OCI-LY1 (cell line): ENCODE measurements around the gene MUCL1.

Source experiments
- H2AFZ ChIP-seq: fragments of 200-600 bp; sonication (generic), shearing (Covaris generic); 2 replicates; pipeline ENCODE4 v1.6.0; 2014; ENCODE audit warnings: antibody characterized with exemption, mild to moderate bottlenecking, low read length
- H3F3A ChIP-seq: fragments of 200-600 bp; sonication (generic), shearing (Covaris generic); 2 replicates; pipeline ENCODE4 v1.6.0; 2014; ENCODE audit warnings: mild to moderate bottlenecking, antibody characterized with exemption, low read length, moderate library complexity; ENCODE audit not compliant: insufficient read depth
- H3K27ac ChIP-seq: fragments of 200-600 bp; sonication (generic); 2 replicates; pipeline ENCODE4 v1.5.1; 2014; ENCODE audit warnings: low read length, mixed run types, mild to moderate bottlenecking, low read depth; ENCODE audit not compliant: poor library complexity, severe bottlenecking
- H3K27me3 ChIP-seq: fragments of 200-600 bp; sonication (generic); 2 replicates; pipeline ENCODE4 v1.6.0; 2014; ENCODE audit warnings: antibody characterized with exemption, mild to moderate bottlenecking, low read length, moderate library complexity; ENCODE audit not compliant: insufficient read depth
- H3K36me3 ChIP-seq: fragments of 200-600 bp; sonication (generic); 2 replicates; pipeline ENCODE4 v1.6.1; 2014; ENCODE audit warnings: mild to moderate bottlenecking, antibody characterized with exemption, low read length, moderate library complexity, mixed read lengths; ENCODE audit not compliant: insufficient read depth
- H3K4me1 ChIP-seq: fragments of 200-600 bp; sonication (generic); 2 replicates; pipeline ENCODE4 v1.5.1; 2014; ENCODE audit warnings: mild to moderate bottlenecking, low read length, moderate library complexity; ENCODE audit not compliant: insufficient read depth, severe bottlenecking
- H3K4me2 ChIP-seq: fragments of 200-600 bp; sonication (generic), shearing (Covaris generic); 2 replicates; pipeline ENCODE4 v1.6.1; 2014; ENCODE audit warnings: low read length
- H3K4me3 ChIP-seq: fragments of 200-600 bp; sonication (generic); 2 replicates; pipeline ENCODE4 v1.5.1; 2014; ENCODE audit warnings: low read length, low read depth, mild to moderate bottlenecking, mixed read lengths; ENCODE audit not compliant: poor library complexity, severe bottlenecking
- H3K79me2 ChIP-seq: fragments of 200-600 bp; shearing (Covaris generic); 2 replicates; pipeline ENCODE4 v1.6.1; 2016; ENCODE audit warnings: mixed run types, low read length, mixed read lengths; ENCODE audit not compliant: insufficient read depth
- H3K9ac ChIP-seq: fragments of 200-600 bp; sonication (generic), shearing (Covaris generic); 2 replicates; pipeline ENCODE4 v1.6.1; 2014; ENCODE audit warnings: mild to moderate bottlenecking, low read length, mixed read lengths
- H3K9me2 ChIP-seq: fragments of 200-600 bp; sonication (generic), shearing (Covaris generic); 2 replicates; pipeline ENCODE4 v1.6.1; 2014; ENCODE audit warnings: low read depth, mild to moderate bottlenecking, low read length, mixed read lengths
- H3K9me3 ChIP-seq: fragments of 200-600 bp; shearing (Covaris generic); 2 replicates; pipeline ENCODE4 v1.6.1; 2014; ENCODE audit warnings: low read length, mixed read lengths
- H4K20me1 ChIP-seq: fragments of 200-600 bp; sonication (generic), shearing (Covaris generic); 2 replicates; pipeline ENCODE4 v1.6.0; 2016; ENCODE audit warnings: mild to moderate bottlenecking, low read length; ENCODE audit not compliant: insufficient read depth
- CTCF ChIP-seq: fragments of 200-600 bp; sonication (generic), shearing (Covaris generic); IDR thresholded peaks from 2 replicates; pipeline ENCODE4 v1.5.1; 2017; ENCODE audit warnings: mild to moderate bottlenecking, antibody characterized with exemption, low read length, moderate library complexity, mixed read lengths
- EZH2 ChIP-seq: fragments of 200-600 bp; sonication (generic), shearing (Covaris generic); IDR thresholded peaks from 2 replicates; pipeline ENCODE4 v1.8.0; 2017; ENCODE audit warnings: borderline replicate concordance, mixed run types, mild to moderate bottlenecking, antibody characterized with exemption, low read length, moderate library complexity, mixed read lengths

MUCL1 gene

GRCh38 chr12:54830199-54830598 lies 24.1 kb upstream of the MUCL1 start:
- no peaks in the 10 kb centered on the region for H3K27me3 ChIP-seq
- no peak overlapping the region for H3K9ac ChIP-seq
- no peaks in the 10 kb centered on the region for H3K9me2 ChIP-seq
- no peaks in the 10 kb centered on the region for H3F3A ChIP-seq
- H3K4me3 ChIP-seq: no peak overlapping the region
- H4K20me1 ChIP-seq: no peaks in the 10 kb centered on the region
- no peaks in the 10 kb centered on the region for H3K9me3 ChIP-seq
- no peak overlapping the region for H2AFZ ChIP-seq
- no peaks in the 10 kb centered on the region for H3K4me1 ChIP-seq
- no peaks in the 10 kb centered on the region for H3K79me2 ChIP-seq
- H3K4me2 ChIP-seq: no peak overlapping the region
- no peak for TF ChIP-seq EZH2
- TF ChIP-seq CTCF: no peak
- H3K36me3 ChIP-seq: no peaks in the 10 kb centered on the region
- H3K27ac ChIP-seq: no peak overlapping the region

- Histone ChIP-seq H3K79me2 (no peaks in the 10 kb centered on the region), H3K9me3 (no peaks in the 10 kb centered on the region), H3K27ac (no peak overlapping the region), H2AFZ (no peak overlapping the region), H3K27me3 (no peaks in the 10 kb centered on the region), H3F3A (no peaks in the 10 kb centered on the region), H4K20me1 (no peaks in the 10 kb centered on the region), H3K4me3 (no peak overlapping the region), H3K9me2 (no peaks in the 10 kb centered on the region), H3K9ac (no peak overlapping the region), H3K36me3 (no peaks in the 10 kb centered on the region), H3K4me2 (no peak overlapping the region), H3K4me1 (no peaks in the 10 kb centered on the region)
- TF ChIP-seq EZH2 (no peak), CTCF (no peak)
Measured at GRCh38 chr12:54831631-54832030, 22.7 kb upstream of the MUCL1 start.

DNA sequence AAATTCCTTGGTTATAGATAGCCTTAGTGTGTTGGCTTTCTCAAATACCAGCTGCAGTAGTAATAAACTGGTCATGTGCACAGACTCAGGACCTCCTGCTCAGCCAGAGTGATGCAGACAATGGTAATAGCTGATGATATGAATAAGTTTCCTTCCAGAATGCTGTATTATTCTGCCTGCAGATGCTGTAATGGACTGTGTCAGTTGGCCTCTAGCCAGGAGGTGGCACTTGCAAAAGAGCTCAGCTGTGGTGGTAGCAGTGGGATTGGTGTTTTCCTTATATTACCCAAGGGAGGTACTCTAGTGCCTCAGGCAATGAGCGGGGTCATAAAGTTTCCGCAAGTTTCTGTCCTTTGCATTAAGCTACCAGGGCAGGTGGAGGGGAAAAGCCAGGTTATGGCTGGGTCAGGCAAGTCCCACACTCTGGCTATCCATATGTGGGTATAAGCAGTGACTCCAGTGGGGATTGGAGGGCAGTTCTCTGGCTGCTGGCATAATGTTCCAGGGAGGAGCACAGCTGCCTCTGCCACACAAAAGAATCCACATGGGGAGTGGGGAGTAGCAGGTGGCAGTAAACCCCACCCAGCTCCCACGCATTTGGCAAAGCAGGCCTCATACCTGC lies 14.0 kb upstream of the MUCL1 start:
- H3K9ac ChIP-seq: no peak overlapping the region
- no peak overlapping the region for H3K4me3 ChIP-seq
- H3K4me2 ChIP-seq: no peak overlapping the region
- no peaks in the 10 kb centered on the region for H3K36me3 ChIP-seq
- H2AFZ ChIP-seq: no peak overlapping the region
- H3K4me1 ChIP-seq: no peaks in the 10 kb centered on the region
- no peaks in the 10 kb centered on the region for H3K9me2 ChIP-seq
- H3K27me3 ChIP-seq: no peaks in the 10 kb centered on the region; the same call in 1 of the 2 replicates
- H3K79me2 ChIP-seq: no peaks in the 10 kb centered on the region
- H3K27ac ChIP-seq: no peak overlapping the region
- TF ChIP-seq CTCF (no peak), EZH2 (no peak)
- no peaks in the 10 kb centered on the region for H4K20me1 ChIP-seq
- H3F3A ChIP-seq: no peaks in the 10 kb centered on the region
- H3K9me3 ChIP-seq: no peaks in the 10 kb centered on the region
